Gastrocnemius medialis (tissue), 4 donors: ENCODE results near the gene PEBP1. TPM values are rescaled to one million over a fixed set of nuclear protein-coding genes. Genes with fewer than 3 reads are reported as not detected.
A peak's percentile ranks its signal among the peaks of the same experiment; 100 is the strongest.

ENCODE experiments used
- ATAC-seq, 2 donors: fragments of 150-250 bp; one replicate each; pipeline ENCODE4 v1.9.1; 2016
- DNase-seq, 2 donors: peaks; one replicate each; pipeline ENCODE4 v3.0.0-alpha.2; 2019
- H3K27ac ChIP-seq, 4 donors: fragments of 200-600 bp; sonication (generic); 1 replicate in 1 of 4; 2 replicates in 3 of 4; pipeline ENCODE4 v1.5.1; 2016 to 2018; ENCODE audit warnings: mild to moderate bottlenecking in 2 of 4, moderate library complexity in 1 of 4
- H3K27me3 ChIP-seq, 3 donors: fragments of 200-600 bp; sonication (generic) in 2 of 3; 1 replicate in 1 of 3; 2 replicates in 2 of 3; pipeline versions ENCODE4 v1.5.1 to v1.6.0; 2016 to 2019; ENCODE audit warnings: mild to moderate bottlenecking in 1 of 3, moderate library complexity in 1 of 3
- H3K36me3 ChIP-seq, 2 donors: fragments of 200-600 bp; sonication (generic) in 1 of 2; one replicate each; pipeline ENCODE4 v1.5.1; 2017 to 2018
- H3K4me1 ChIP-seq, 2 donors: fragments of 200-600 bp; sonication (generic) in 1 of 2; one replicate each; pipeline ENCODE4 v1.5.1; 2016 to 2017; ENCODE audit warnings: mild to moderate bottlenecking in 2 of 2
- H3K4me3 ChIP-seq, 4 donors: fragments of 200-600 bp; sonication (generic) in 3 of 4; 1 replicate in 1 of 4; 2 replicates in 3 of 4; pipeline ENCODE4 v1.5.1; 2016 to 2019; ENCODE audit warnings: mild to moderate bottlenecking in 2 of 4
- H3K9me3 ChIP-seq, 3 donors: fragments of 200-600 bp; sonication (generic) in 2 of 3; 1 replicate in 1 of 3; 2 replicates in 2 of 3; pipeline ENCODE4 v1.5.1; 2016 to 2019
- CTCF ChIP-seq, 5 experiments: fragments of 450-650 bp in 3 of 5; fragments of 200-600 bp in 2 of 5; sonication (generic) in 2 of 5; IDR thresholded peaks in 4 of 5; conservative IDR thresholded peaks in 1 of 5; 1 replicate in 4 of 5; 2 replicates in 1 of 5; pipeline ENCODE4 v1.5.1; 2016 to 2019; ENCODE audit warnings: antibody characterized with exemption in 5 of 5, mild to moderate bottlenecking in 3 of 5, moderate library complexity in 3 of 5
- POLR2A ChIP-seq, 2 donors: fragments of 450-650 bp; IDR thresholded peaks; one replicate each; pipeline ENCODE4 v1.6.1; 2017; ENCODE audit warnings: antibody characterized with exemption in 2 of 2, mild to moderate bottlenecking in 2 of 2, moderate library complexity in 2 of 2
- in situ Hi-C, 4 donors: fragments of 200-750 bp; cut with MboI; loops; one replicate each; pipeline versions ENCODE4 v1.15.0 to v1.8.0; 2017; ENCODE audit warnings: low sequenced_read_pairs in 4 of 4
- intact Hi-C: fragments of 100-400 bp; cut with DNase I; formaldehyde crosslinking; loops from one replicate; pipeline ENCODE4 v1.15.1; 2023; ENCODE audit warnings: low total_unique reads
- total RNA-seq, 4 donors: library from RNA; depleted of rRNA; stranded (reverse); fragments of >200 nt; gene quantifications; one replicate each; pipeline versions ENCODE4 v1.1.0 to v1.2.3, GENCODE V29; 2016

Gene PEBP1
- total RNA-seq, 4 donors from 2014 or later: 306 to 442 (median 330) TPM

DNA sequence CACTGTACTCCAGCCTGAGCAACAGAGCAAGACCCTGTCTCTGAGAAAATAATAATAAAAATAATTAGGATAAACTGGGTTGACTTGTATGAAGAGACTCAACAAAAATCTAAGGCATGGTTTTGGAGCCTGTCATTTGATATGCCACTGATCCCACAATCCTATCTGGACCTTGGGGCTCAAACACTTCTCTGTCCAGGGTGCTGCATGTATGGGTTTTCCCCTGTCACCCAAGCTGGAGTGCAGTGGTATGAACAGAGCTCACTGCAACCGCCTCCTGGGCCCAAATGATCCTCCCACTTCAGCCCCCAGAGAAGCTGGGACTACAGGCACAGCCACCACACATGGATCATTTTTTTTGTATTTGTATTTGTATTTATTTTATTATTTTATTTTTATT lies 26.8 kb upstream of the PEBP1 start:
- Histone ChIP-seq H3K4me3 (no peak overlapping the region), H3K4me1 (peaks cover 0 to 5% of the 10 kb centered on the region in 2 donors), H3K27ac (no peak overlapping the region), H3K36me3 (no peaks in the 10 kb centered on the region), H3K9me3 (no peaks in the 10 kb centered on the region), H3K27me3 (no peaks in the 10 kb centered on the region)
- in situ Hi-C loops: no loop called here
- ATAC-seq (no peak), DNase-seq (no peak)
- no peak for TF ChIP-seq POLR2A (IDR thresholded peaks at IDR 0.05)
- no peak for TF ChIP-seq CTCF (IDR thresholded peaks at IDR 0.05 in 4 of 5, conservative IDR thresholded peaks at IDR 0.05 in 1 of 5)
- intact Hi-C loops: loop anchor here (10.0 kb wide), 1 partner anchor 94 kb away; the partner anchor contains the start of gene RFC5

DNA sequence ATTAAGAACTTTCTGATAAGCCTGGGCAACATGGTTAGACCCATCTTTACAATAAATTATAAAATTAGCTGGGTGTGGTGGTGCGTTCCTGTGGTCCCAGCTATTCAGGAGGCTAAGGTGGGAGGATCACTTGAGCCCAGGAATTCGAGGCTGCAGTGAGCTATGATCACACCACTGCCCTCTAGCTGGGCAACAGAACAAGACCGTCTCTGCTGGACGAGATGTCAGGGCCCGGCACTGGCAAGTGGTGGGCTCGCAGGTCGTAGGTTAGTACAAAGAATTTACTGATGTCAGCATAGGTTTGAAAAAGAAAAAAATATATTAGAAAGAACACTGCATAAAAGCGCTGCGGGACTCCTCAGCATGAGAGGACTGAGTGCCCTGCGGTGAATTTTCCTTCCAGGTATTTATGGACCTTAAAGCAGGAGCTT lies 16.5 kb upstream of the PEBP1 start:
- DNase-seq (no peak), ATAC-seq (no peak)
- no peaks in the 10 kb centered on the region for H3K36me3 ChIP-seq
- no peak overlapping the region for H3K4me3 ChIP-seq
- TF ChIP-seq POLR2A (IDR thresholded peaks at IDR 0.05) (no peak), CTCF (IDR thresholded peaks at IDR 0.05 in 4 of 5, conservative IDR thresholded peaks at IDR 0.05 in 1 of 5) (no peak)
- in situ Hi-C loops (no loop called here), intact Hi-C loops (no loop called here)
- H3K9me3 ChIP-seq: no peaks in the 10 kb centered on the region
- H3K27me3 ChIP-seq: no peaks in the 10 kb centered on the region
- H3K4me1 ChIP-seq: peaks cover 0 to 9% of the 10 kb centered on the region in 2 donors
- H3K27ac ChIP-seq: no peak overlapping the region

DNA sequence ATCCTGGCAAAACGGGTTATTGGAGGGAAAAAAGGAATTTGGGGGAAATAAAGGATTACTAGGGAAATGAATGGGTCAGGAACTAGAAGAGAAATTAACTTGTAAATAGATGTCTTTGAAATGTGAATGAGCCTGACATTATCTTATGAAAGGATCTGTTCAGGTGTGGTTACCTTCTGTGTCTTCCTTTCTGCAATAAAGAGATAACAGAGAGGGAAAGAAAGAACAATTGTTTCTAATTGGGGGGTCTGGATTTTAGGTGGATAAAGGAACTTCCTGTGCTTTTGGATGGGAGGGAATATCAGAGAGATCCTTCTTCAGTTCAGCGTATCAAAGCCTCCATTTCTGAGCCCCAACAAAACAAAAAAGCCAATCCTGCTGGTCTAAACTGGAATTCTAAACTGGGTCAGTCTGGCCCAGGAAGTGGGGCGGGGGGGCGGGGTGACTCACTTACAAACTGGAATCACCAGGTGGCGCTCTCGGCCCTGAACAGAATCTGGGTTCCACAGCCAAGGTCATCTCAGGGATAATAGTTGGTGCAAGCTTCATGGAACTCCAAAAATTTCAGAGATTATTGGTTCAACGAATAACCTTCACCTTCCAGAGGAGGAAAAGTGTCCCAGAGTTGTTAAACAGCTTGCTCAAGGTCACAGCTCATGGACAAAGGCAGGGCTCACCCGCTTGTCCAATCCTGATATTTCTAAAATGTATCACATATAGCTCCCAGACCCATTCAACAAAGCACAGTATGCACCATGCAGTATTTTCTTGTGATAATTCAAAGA lies 15.2 kb upstream of the PEBP1 start:
- Histone ChIP-seq H3K4me1 (peaks cover 0 to 9% of the 10 kb centered on the region in 2 donors), H3K36me3 (no peaks in the 10 kb centered on the region), H3K4me3 (no peak overlapping the region), H3K27me3 (no peaks in the 10 kb centered on the region), H3K27ac (peak overlapping the region; percentile 16 to 54 (median 38)), H3K9me3 (no peaks in the 10 kb centered on the region)
- TF ChIP-seq CTCF (IDR thresholded peaks at IDR 0.05 in 4 of 5, conservative IDR thresholded peaks at IDR 0.05 in 1 of 5) (peak; percentile 38 to 83 (median 45)), POLR2A (IDR thresholded peaks at IDR 0.05) (no peak)
- DNase-seq (peak; percentile 48 to 67), ATAC-seq (peak; percentile 77 to 91)
- in situ Hi-C loops: no loop called here
- intact Hi-C loops: loop anchor here (1.0 to 5.0 kb wide), 3 partner anchors 16 to 256 kb away; partner anchors contain the start of genes PEBP1 and SUDS3

DNA sequence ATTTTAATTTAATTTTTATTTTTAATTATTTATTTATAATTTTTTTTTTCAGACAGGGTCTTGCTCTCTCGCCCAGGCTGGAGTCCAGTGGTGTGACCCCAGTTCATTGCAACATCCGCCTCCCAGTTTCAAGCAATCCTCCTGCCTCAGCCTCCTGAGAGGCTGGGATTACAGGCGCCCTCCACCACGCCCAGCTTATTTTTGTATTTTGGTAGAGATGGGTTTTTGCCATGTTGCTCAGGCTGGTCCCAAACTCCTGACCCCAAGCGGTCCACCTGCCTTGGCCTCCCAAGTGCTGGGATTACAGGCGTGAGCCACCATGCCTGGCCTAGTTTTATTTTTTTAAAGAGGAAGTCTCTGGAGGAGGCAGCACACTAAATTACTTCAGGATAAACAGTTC lies 13.7 kb upstream of the PEBP1 start:
- Histone ChIP-seq H3K36me3 (no peaks in the 10 kb centered on the region), H3K4me1 (peaks cover 0 to 9% of the 10 kb centered on the region in 2 donors), H3K9me3 (no peaks in the 10 kb centered on the region), H3K27me3 (no peaks in the 10 kb centered on the region), H3K4me3 (no peak overlapping the region), H3K27ac (no peak overlapping the region)
- in situ Hi-C loops: no loop called here
- TF ChIP-seq CTCF (IDR thresholded peaks at IDR 0.05 in 4 of 5, conservative IDR thresholded peaks at IDR 0.05 in 1 of 5) (no peak), POLR2A (IDR thresholded peaks at IDR 0.05) (no peak)
- ATAC-seq: no peak
- intact Hi-C loops: loop anchor here (5.0 kb wide), 1 partner anchor 60 kb away; no protein-coding TSS in a partner anchor
- no peak for DNase-seq
